Liver (tissue), 9 donors: ENCODE measurements around the gene UQCRH. TPM values are rescaled to one million over a fixed set of nuclear protein-coding genes. Genes with fewer than 3 reads are reported as not detected.

ENCODE experiments used
- DNase-seq: peaks from one replicate; pipeline ENCODE4 v3.0.0-alpha.2; 2017; ENCODE audit warnings: low spot score
- H3K27ac ChIP-seq, 2 donors: one replicate each; pipeline ENCODE4 v1.7.0; 2013; ENCODE audit warnings: inconsistent platforms in 2 of 2, low read length in 2 of 2, control low read depth in 1 of 2, low read depth in 1 of 2, mild to moderate bottlenecking in 1 of 2
- H3K27me3 ChIP-seq, 4 donors: one replicate each; pipeline versions ENCODE4 v1.6.1 to v1.7.0; 2013; ENCODE audit warnings: low read length in 3 of 4, inconsistent platforms in 1 of 4, mild to moderate bottlenecking in 1 of 4, moderate library complexity in 1 of 4; ENCODE audit not compliant: control insufficient read depth in 4 of 4, insufficient read depth in 4 of 4
- H3K36me3 ChIP-seq, 4 donors: one replicate each; pipeline versions ENCODE4 v1.6.1 to v1.7.0; 2013; ENCODE audit warnings: low read length in 3 of 4, mild to moderate bottlenecking in 3 of 4, low read depth in 1 of 4, moderate library complexity in 1 of 4; ENCODE audit not compliant: control insufficient read depth in 4 of 4, insufficient read depth in 3 of 4
- H3K4me1 ChIP-seq, 4 donors: one replicate each; pipeline versions ENCODE4 v1.6.1 to v1.7.0; 2013; ENCODE audit warnings: low read length in 3 of 4, mild to moderate bottlenecking in 3 of 4, moderate library complexity in 1 of 4; ENCODE audit not compliant: control insufficient read depth in 4 of 4, insufficient read depth in 4 of 4
- H3K4me3 ChIP-seq, 3 donors: one replicate each; pipeline versions ENCODE4 v1.6.1 to v1.7.0; 2013; ENCODE audit warnings: low read length in 3 of 3, control low read depth in 1 of 3, low read depth in 1 of 3, mild to moderate bottlenecking in 1 of 3
- H3K9ac ChIP-seq, 2 donors: one replicate each; pipeline ENCODE4 v1.7.0; 2013; ENCODE audit warnings: low read length in 2 of 2, mild to moderate bottlenecking in 2 of 2, moderate library complexity in 2 of 2, control low read depth in 1 of 2, low read depth in 1 of 2
- H3K9me3 ChIP-seq, 4 donors: one replicate each; pipeline versions ENCODE4 v1.6.1 to v1.7.0; 2013; ENCODE audit warnings: low read length in 3 of 4; ENCODE audit not compliant: control insufficient read depth in 4 of 4
- EGR1 ChIP-seq, 2 donors: IDR thresholded peaks; 2 replicates each; pipeline ENCODE4 v1.6.1; 2016 to 2018; ENCODE audit warnings: antibody characterized with exemption in 2 of 2, low read depth in 2 of 2
- FOXA1 ChIP-seq: IDR thresholded peaks from 2 replicates; pipeline ENCODE4 v1.6.1; 2016; ENCODE audit warnings: antibody characterized with exemption
- FOXA2 ChIP-seq: IDR thresholded peaks from 2 replicates; pipeline ENCODE4 v1.6.1; 2016; ENCODE audit warnings: antibody characterized with exemption
- HNF4G ChIP-seq: IDR thresholded peaks from 2 replicates; pipeline ENCODE4 v1.6.1; 2016; ENCODE audit warnings: antibody characterized with exemption
- JUND ChIP-seq, 2 donors: IDR thresholded peaks; 2 replicates each; pipeline ENCODE4 v1.6.1; 2016; ENCODE audit warnings: antibody characterized with exemption in 2 of 2
- NR2F2 ChIP-seq: IDR thresholded peaks from 2 replicates; pipeline ENCODE4 v1.6.1; 2016; ENCODE audit warnings: antibody characterized with exemption
- RAD21 ChIP-seq, 2 donors: IDR thresholded peaks; 2 replicates each; pipeline ENCODE4 v1.6.1; 2016; ENCODE audit warnings: antibody characterized with exemption in 2 of 2, mild to moderate bottlenecking in 2 of 2
- RXRA ChIP-seq, 2 donors: IDR thresholded peaks; 2 replicates each; pipeline ENCODE4 v1.6.1; 2017 to 2018; ENCODE audit warnings: antibody characterized with exemption in 2 of 2, mild to moderate bottlenecking in 1 of 2
- SP1 ChIP-seq: IDR thresholded peaks from 2 replicates; pipeline ENCODE4 v1.6.1; 2018; ENCODE audit warnings: antibody characterized with exemption, mild to moderate bottlenecking
- TAF1 ChIP-seq: conservative IDR thresholded peaks from 2 replicates; pipeline ENCODE4 v1.6.1; 2016; ENCODE audit warnings: antibody characterized with exemption, mild to moderate bottlenecking
- YY1 ChIP-seq: IDR thresholded peaks from 2 replicates; pipeline ENCODE4 v1.6.1; 2016; ENCODE audit warnings: antibody characterized with exemption, mild to moderate bottlenecking
- WGBS: extraction: QIAGEN DNeasy Blood & Tissue Kit; methylation state at CpG from one replicate; pipeline ENCODE4 v1.1.7; 2013; 5-methylcytosine and 5-hydroxymethylcytosine counted together
- polyA plus RNA-seq, 2 donors: library from polyadenylated mRNA; stranded (reverse) in 1 of 2; unstranded in 1 of 2; fragments of 200-250 nt in 1 of 2; fragments of >200 nt in 1 of 2; fragmentation: Nextera tagmentation in 1 of 2; extraction: Ambion mirVana in 1 of 2; gene quantifications; one replicate each; pipeline versions ENCODE4 v1.2.1 to v1.2.3, GENCODE V29; 2013 to 2015
- total RNA-seq, 2 donors: library from RNA; depleted of rRNA; stranded (reverse); fragments of >200 nt; gene quantifications; one replicate each; pipeline ENCODE4 v1.2.3, GENCODE V29; 2014
- TF ChIP-seq, protein P1 (sequence below): IDR thresholded peaks from 2 replicates; pipeline ENCODE4 v1.6.1; 2016; ENCODE audit warnings: antibody characterized with exemption
- TF ChIP-seq, protein P2 (sequence below): IDR thresholded peaks from 2 replicates; pipeline ENCODE4 v1.6.1; 2016; ENCODE audit warnings: antibody characterized with exemption, mild to moderate bottlenecking
- donor health status: healthy.
- donor health status: healthy.
- donor health status: healthy.
- donor health status: healthy.
- donor health status: healthy.

Gene UQCRH
- total and polyA plus RNA-seq, 4 donors = 158 to 220 (median 201) TPM

DNA sequence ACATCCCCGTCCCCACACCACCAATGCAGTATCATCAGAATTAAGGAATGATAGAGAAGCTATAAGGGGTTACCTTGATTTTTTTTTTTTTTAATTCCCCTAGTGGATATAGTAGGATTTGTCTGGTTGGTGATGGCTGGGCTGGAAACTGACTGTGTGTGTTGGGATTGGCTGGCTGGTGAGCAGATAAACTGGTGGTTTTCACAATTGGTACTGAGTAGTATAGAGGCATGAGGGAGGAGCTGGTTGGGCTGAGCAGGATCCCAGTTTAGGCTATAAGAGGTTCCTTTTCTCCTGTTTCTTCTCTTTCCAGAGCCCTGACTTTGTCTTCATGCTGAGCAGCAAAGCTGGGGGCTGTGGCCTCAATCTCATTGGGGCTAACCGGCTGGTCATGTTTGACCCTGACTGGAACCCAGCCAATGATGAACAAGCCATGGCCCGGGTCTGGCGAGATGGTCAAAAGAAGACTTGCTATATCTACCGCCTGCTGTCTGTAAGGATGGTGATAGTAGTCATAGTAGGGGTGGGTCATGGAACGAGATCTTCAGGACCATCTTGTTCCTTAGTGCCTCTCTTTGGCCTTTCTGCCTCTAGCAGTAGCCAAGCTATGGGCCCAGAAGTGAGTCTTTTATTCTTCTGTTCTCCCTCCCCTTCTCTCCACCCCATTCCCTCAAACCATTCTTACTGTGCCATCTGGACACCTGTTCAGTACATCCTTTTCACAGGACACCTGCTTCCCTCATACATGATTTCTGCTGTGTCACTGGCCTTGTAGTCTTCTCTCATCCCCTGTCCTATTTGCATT, 29.1 kb upstream of the UQCRH start:
- H3K9ac ChIP-seq = no peak overlapping the region
- 95% methylated on average over 6 of the region's 6 CpGs for WGBS

DNA sequence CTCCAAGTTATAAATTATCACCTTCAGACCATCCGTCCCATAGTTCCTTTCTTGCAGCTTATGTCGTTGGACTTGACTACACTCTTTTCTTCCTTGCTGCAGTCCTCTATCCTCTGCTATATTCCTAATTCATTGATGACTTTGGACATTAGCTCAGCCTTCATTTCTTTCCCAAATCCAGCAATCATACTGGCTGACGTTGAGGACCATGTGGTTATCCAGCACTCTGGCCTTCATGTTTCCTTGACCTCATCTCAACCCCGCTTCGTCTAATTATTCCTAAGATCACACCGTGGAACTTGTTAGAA, 28.5 kb upstream of the UQCRH start:
- TF ChIP-seq HNF4G (no peak), YY1 (no peak), TAF1 (no peak), EGR1 (IDR thresholded peaks at IDR 0.05; ENCODE audit: low read depth in 2 of 2) (no peak), JUND (IDR thresholded peaks at IDR 0.05) (no peak)
- TF ChIP-seq, protein P1, sequence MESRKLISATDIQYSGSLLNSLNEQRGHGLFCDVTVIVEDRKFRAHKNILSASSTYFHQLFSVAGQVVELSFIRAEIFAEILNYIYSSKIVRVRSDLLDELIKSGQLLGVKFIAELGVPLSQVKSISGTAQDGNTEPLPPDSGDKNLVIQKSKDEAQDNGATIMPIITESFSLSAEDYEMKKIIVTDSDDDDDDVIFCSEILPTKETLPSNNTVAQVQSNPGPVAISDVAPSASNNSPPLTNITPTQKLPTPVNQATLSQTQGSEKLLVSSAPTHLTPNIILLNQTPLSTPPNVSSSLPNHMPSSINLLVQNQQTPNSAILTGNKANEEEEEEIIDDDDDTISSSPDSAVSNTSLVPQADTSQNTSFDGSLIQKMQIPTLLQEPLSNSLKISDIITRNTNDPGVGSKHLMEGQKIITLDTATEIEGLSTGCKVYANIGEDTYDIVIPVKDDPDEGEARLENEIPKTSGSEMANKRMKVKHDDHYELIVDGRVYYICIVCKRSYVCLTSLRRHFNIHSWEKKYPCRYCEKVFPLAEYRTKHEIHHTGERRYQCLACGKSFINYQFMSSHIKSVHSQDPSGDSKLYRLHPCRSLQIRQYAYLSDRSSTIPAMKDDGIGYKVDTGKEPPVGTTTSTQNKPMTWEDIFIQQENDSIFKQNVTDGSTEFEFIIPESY = no peak
- no peak for DNase-seq
- Histone ChIP-seq H3K27me3 (no peaks in the 10 kb centered on the region), H3K27ac (no peak overlapping the region), H3K4me1 (no peaks in the 10 kb centered on the region), H3K9me3 (no peaks in the 10 kb centered on the region), H3K36me3 (peaks cover 0 to 21% (median 6%) of the 10 kb centered on the region in 4 donors), H3K9ac (no peak overlapping the region), H3K4me3 (no peak overlapping the region)
- WGBS = 95% methylated on average over 6 of the region's 6 CpGs

More for the DNA sequence above, 29.1 kb upstream of the UQCRH start:
- Histone ChIP-seq H3K9me3 (no peaks in the 10 kb centered on the region), H3K4me3 (no peak overlapping the region), H3K4me1 (no peaks in the 10 kb centered on the region), H3K27me3 (no peaks in the 10 kb centered on the region), H3K27ac (no peak overlapping the region), H3K36me3 (peaks cover 0 to 16% (median 3%) of the 10 kb centered on the region in 4 donors)
- DNase-seq = peak; percentile 37
- no peak for TF ChIP-seq RAD21 (IDR thresholded peaks at IDR 0.05)

DNA sequence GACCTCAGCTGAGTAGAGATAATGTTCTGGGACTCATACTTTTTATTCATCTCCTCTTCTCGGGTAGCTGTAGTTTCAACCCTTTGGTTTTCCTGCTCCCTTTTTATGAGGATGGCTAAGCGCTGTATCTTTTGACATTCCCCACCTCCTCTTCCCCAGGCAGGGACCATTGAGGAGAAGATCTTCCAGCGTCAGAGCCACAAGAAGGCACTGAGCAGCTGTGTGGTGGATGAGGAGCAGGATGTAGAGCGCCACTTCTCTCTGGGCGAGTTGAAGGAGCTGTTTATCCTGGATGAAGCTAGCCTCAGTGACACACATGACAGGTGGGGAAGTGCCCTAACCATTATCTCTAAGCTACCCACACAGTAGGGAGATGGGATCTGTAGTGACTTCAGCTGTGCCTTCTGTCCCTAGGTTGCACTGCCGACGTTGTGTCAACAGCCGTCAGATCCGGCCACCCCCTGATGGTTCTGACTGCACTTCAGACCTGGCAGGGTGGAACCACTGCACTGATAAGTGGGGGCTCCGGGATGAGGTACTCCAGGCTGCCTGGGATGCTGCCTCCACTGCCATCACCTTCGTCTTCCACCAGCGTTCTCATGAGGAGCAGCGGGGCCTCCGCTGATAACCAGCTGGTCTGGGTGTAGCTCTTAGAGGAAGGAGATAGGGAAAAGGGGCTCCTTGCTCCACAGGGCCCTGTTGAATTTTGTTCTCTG, 25.7 kb upstream of the UQCRH start:
- 88% methylated on average over 14 of the region's 14 CpGs for WGBS
- Histone ChIP-seq H3K4me3 (no peak overlapping the region), H3K9me3 (no peaks in the 10 kb centered on the region), H3K27me3 (no peaks in the 10 kb centered on the region), H3K4me1 (no peaks in the 10 kb centered on the region), H3K27ac (no peak overlapping the region), H3K9ac (no peak overlapping the region), H3K36me3 (peaks cover 2 to 39% (median 20%) of the 10 kb centered on the region in 4 donors)
- no peak for TF ChIP-seq FOXA2
- peak; percentile 68 for DNase-seq

DNA sequence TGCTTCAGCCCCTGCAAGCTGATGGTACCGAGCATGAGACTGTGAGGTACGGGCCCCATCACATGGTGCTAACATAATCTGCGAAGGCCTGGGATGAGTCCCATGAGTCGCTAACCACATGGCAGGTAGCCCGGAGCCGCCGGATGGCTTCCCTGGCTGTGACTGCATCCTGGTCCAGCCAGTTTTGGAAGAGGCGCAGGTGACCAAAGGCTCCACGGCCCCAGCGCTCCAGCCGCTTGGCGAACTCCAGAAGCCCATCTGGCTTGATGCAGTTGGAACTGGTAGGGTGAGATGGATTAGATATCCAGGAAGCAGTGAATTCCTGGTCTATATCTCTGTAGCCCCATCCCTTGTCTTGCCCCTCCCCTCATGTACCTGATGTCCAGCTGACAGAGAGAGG, 24.7 kb upstream of the UQCRH start:
- H3K4me3 ChIP-seq = no peak overlapping the region
- H3K9ac ChIP-seq = no peak overlapping the region
- no peaks in the 10 kb centered on the region for H3K27me3 ChIP-seq
- no peaks in the 10 kb centered on the region for H3K9me3 ChIP-seq
- DNase-seq = no peak
- peaks cover 2 to 39% (median 22%) of the 10 kb centered on the region in 4 donors for H3K36me3 ChIP-seq
- H3K27ac ChIP-seq = no peak overlapping the region
- no peaks in the 10 kb centered on the region for H3K4me1 ChIP-seq
- 96% methylated on average over 12 of the region's 12 CpGs for WGBS
- TF ChIP-seq TAF1 (no peak), RXRA (IDR thresholded peaks at IDR 0.05) (no peak), NR2F2 (no peak), JUND (IDR thresholded peaks at IDR 0.05) (no peak), FOXA2 (no peak), FOXA1 (no peak), SP1 (no peak)
- TF ChIP-seq, protein P1 = no peak
- TF ChIP-seq, protein P2, sequence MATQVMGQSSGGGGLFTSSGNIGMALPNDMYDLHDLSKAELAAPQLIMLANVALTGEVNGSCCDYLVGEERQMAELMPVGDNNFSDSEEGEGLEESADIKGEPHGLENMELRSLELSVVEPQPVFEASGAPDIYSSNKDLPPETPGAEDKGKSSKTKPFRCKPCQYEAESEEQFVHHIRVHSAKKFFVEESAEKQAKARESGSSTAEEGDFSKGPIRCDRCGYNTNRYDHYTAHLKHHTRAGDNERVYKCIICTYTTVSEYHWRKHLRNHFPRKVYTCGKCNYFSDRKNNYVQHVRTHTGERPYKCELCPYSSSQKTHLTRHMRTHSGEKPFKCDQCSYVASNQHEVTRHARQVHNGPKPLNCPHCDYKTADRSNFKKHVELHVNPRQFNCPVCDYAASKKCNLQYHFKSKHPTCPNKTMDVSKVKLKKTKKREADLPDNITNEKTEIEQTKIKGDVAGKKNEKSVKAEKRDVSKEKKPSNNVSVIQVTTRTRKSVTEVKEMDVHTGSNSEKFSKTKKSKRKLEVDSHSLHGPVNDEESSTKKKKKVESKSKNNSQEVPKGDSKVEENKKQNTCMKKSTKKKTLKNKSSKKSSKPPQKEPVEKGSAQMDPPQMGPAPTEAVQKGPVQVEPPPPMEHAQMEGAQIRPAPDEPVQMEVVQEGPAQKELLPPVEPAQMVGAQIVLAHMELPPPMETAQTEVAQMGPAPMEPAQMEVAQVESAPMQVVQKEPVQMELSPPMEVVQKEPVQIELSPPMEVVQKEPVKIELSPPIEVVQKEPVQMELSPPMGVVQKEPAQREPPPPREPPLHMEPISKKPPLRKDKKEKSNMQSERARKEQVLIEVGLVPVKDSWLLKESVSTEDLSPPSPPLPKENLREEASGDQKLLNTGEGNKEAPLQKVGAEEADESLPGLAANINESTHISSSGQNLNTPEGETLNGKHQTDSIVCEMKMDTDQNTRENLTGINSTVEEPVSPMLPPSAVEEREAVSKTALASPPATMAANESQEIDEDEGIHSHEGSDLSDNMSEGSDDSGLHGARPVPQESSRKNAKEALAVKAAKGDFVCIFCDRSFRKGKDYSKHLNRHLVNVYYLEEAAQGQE = no peak
